ENCODE results near the gene SLC18A2.

Gene SLC18A2

GRCh38 chr10:117240621-117241529 lies at the start of gene SLC18A2:
Gene SLC18A2, plus strand, starts transcription at chr10:117241114. Its CDS starts 580 bp downstream, at chr10:117241694.
- no peaks in the 10 kb centered on the region for H3K4me1 ChIP-seq (ENCODE audit: insufficient read depth, low read length, severe bottlenecking)
- H3K4me2 ChIP-seq (ENCODE audit: low read length) = no peak within 1 kb of the TSS
- H3K27me3 ChIP-seq (ENCODE audit: insufficient read depth, low read length) = no peaks in the 10 kb centered on the region
- H3K9me3 ChIP-seq (ENCODE audit: low read length) = no peaks in the 10 kb centered on the region
- H4K20me1 ChIP-seq (ENCODE audit: insufficient read depth, low read length) = no peaks in the 10 kb centered on the region
- TF ChIP-seq CTCF (IDR thresholded peaks at IDR 0.05; ENCODE audit: low read length) = no peak
- no peak for TF ChIP-seq EZH2 (IDR thresholded peaks at IDR 0.05; ENCODE audit: borderline replicate concordance, low read length)
- H3K9ac ChIP-seq (ENCODE audit: low read length) = no peak within 1 kb of the TSS
- no peaks in the 10 kb centered on the region for H3K79me2 ChIP-seq (ENCODE audit: insufficient read depth, low read length)
- no peaks in the 10 kb centered on the region for H3K36me3 ChIP-seq (ENCODE audit: insufficient read depth, low read length)
- H3K27ac ChIP-seq (ENCODE audit: low read depth, low read length, poor library complexity, severe bottlenecking) = no peak within 1 kb of the TSS
- no peak within 1 kb of the TSS for H3K4me3 ChIP-seq (ENCODE audit: low read depth, low read length, poor library complexity, severe bottlenecking)
- no peak within 1 kb of the TSS for H2AFZ ChIP-seq (ENCODE audit: low read length)
- H3F3A ChIP-seq (ENCODE audit: insufficient read depth, low read length) = no peaks in the 10 kb centered on the region
- H3K9me2 ChIP-seq (ENCODE audit: low read depth, low read length) = no peaks in the 10 kb centered on the region

- no peaks in the 10 kb centered on the region for H3K79me2 ChIP-seq (ENCODE audit: insufficient read depth, low read length)
- no peaks in the 10 kb centered on the region for H3K4me1 ChIP-seq (ENCODE audit: insufficient read depth, low read length, severe bottlenecking)
- no peaks in the 10 kb centered on the region for H3K36me3 ChIP-seq (ENCODE audit: insufficient read depth, low read length)
- H3F3A ChIP-seq (ENCODE audit: insufficient read depth, low read length) = no peaks in the 10 kb centered on the region
- H3K9me3 ChIP-seq (ENCODE audit: low read length) = no peaks in the 10 kb centered on the region
- no peak within 1 kb of the TSS for H2AFZ ChIP-seq (ENCODE audit: low read length)
- no peaks in the 10 kb centered on the region for H3K9me2 ChIP-seq (ENCODE audit: low read depth, low read length)
- no peak within 1 kb of the TSS for H3K4me3 ChIP-seq (ENCODE audit: low read depth, low read length, poor library complexity, severe bottlenecking)
- H3K27ac ChIP-seq (ENCODE audit: low read depth, low read length, poor library complexity, severe bottlenecking) = no peak within 1 kb of the TSS
- peaks cover 8% of the 10 kb centered on the region for H3K27me3 ChIP-seq (ENCODE audit: insufficient read depth, low read length)
- TF ChIP-seq CTCF (IDR thresholded peaks at IDR 0.05; ENCODE audit: low read length) (no peak), EZH2 (IDR thresholded peaks at IDR 0.05; ENCODE audit: borderline replicate concordance, low read length) (no peak)
- no peak within 1 kb of the TSS for H3K4me2 ChIP-seq (ENCODE audit: low read length)
- no peaks in the 10 kb centered on the region for H4K20me1 ChIP-seq (ENCODE audit: insufficient read depth, low read length)
- no peak within 1 kb of the TSS for H3K9ac ChIP-seq (ENCODE audit: low read length)
Observed at GRCh38 chr10:117197189-117197588, 43.7 kb upstream of the SLC18A2 start, which contains the start of gene KCNK18. Gene KCNK18, plus strand, starts transcription at chr10:117197489. Its CDS starts 0 bp downstream, at chr10:117197489.

GRCh38 chr10:117198088-117198487 lies 42.8 kb upstream of the SLC18A2 start:
- H3K4me3 ChIP-seq (ENCODE audit: low read depth, low read length, poor library complexity, severe bottlenecking) = no peak overlapping the region
- no peaks in the 10 kb centered on the region for H3K4me1 ChIP-seq (ENCODE audit: insufficient read depth, low read length, severe bottlenecking)
- H3F3A ChIP-seq (ENCODE audit: insufficient read depth, low read length) = no peaks in the 10 kb centered on the region
- H3K27ac ChIP-seq (ENCODE audit: low read depth, low read length, poor library complexity, severe bottlenecking) = no peak overlapping the region
- no peaks in the 10 kb centered on the region for H4K20me1 ChIP-seq (ENCODE audit: insufficient read depth, low read length)
- no peaks in the 10 kb centered on the region for H3K36me3 ChIP-seq (ENCODE audit: insufficient read depth, low read length)
- H2AFZ ChIP-seq (ENCODE audit: low read length) = no peak overlapping the region
- peaks cover 8% of the 10 kb centered on the region for H3K27me3 ChIP-seq (ENCODE audit: insufficient read depth, low read length)
- no peaks in the 10 kb centered on the region for H3K79me2 ChIP-seq (ENCODE audit: insufficient read depth, low read length)
- H3K9ac ChIP-seq (ENCODE audit: low read length) = no peak overlapping the region
- H3K4me2 ChIP-seq (ENCODE audit: low read length) = no peak overlapping the region
- H3K9me3 ChIP-seq (ENCODE audit: low read length) = no peaks in the 10 kb centered on the region
- no peaks in the 10 kb centered on the region for H3K9me2 ChIP-seq (ENCODE audit: low read depth, low read length)
- TF ChIP-seq EZH2 (IDR thresholded peaks at IDR 0.05; ENCODE audit: borderline replicate concordance, low read length) = no peak
- no peak for TF ChIP-seq CTCF (IDR thresholded peaks at IDR 0.05; ENCODE audit: low read length)

Measured in OCI-LY1 (cell line).